ENCODE measurements around the gene CCDC90B.
A peak's percentile ranks its signal among the peaks of the same experiment; 100 is the strongest.

Gene CCDC90B

DNA sequence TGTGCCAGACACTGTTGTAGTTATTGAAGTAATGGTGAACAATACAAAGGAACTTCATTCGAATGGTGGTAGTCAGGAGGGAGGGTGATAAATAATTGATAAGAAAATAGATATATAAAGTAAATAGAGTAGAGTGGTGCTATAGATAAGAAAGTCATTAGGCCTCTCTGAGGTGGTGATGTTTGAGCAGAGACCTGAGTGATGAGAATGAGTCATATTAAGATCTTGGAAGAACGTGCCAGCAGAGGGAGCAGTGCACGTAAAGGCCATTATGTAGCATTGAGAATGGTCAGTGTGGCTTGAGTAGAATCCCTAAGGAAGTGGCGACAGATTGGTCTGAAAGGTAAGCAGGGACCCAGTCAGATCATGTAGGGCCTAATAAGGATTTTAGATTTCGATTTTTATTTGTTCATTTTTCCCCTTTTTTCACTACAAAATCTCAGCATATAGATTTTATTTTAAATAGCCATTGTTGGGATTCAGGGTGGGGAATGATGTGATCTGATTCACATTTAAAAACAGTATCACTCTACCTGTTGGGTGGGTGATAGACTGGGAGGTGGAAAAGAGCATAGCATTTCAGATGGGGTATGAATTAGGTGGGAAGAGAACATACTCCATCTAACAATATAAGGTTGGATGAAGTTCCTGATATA is 44.7 kb downstream of the CCDC90B start:
- TF ChIP-seq, protein P1, sequence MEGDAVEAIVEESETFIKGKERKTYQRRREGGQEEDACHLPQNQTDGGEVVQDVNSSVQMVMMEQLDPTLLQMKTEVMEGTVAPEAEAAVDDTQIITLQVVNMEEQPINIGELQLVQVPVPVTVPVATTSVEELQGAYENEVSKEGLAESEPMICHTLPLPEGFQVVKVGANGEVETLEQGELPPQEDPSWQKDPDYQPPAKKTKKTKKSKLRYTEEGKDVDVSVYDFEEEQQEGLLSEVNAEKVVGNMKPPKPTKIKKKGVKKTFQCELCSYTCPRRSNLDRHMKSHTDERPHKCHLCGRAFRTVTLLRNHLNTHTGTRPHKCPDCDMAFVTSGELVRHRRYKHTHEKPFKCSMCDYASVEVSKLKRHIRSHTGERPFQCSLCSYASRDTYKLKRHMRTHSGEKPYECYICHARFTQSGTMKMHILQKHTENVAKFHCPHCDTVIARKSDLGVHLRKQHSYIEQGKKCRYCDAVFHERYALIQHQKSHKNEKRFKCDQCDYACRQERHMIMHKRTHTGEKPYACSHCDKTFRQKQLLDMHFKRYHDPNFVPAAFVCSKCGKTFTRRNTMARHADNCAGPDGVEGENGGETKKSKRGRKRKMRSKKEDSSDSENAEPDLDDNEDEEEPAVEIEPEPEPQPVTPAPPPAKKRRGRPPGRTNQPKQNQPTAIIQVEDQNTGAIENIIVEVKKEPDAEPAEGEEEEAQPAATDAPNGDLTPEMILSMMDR (conservative IDR thresholded peaks at IDR 0.05), result peak; percentile 89
- no peak overlapping the region for H3K27ac ChIP-seq

DNA sequence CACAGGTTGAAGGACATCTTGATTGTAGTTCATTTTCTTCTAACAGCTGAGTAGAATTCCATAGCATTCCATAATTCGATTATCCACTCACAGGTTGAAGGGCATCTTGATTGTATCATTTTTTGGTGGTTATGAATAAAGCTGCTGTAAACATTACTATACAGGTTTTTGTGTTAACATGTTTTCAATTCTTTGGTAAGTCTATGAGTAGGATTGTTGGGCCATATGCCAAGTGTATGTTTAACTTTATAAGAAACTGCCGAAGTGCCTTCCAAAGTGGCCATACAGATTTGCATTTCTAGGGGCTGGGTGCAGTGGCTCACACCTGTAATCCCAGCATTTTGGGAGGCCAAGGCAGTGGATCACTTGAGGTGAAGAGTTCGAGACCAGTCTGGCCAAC is 48.1 kb downstream of the CCDC90B start:
- H3K27ac ChIP-seq, result no peak overlapping the region
- TF ChIP-seq, protein P1 (conservative IDR thresholded peaks at IDR 0.05), result no peak

DNA sequence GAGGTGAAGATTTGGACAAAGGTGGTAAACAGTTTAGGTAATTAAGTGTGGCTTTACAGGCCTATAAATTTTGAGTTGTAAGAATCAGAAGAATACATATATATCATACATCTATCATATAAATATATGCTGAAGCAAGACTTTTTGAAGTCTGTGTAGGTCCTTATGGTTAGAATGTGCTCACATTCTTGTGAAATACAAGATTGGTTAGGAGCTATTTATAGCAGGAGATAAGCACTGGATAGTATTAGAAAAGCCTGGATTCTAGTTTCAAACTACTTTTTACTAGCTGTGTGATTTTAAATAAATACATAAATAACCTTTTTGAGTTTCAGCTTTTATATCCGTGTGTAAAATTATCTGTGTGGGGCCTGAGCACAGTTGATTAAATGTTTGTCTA is 50.3 kb downstream of the CCDC90B start:
- no peak overlapping the region for H3K27ac ChIP-seq
- TF ChIP-seq, protein P1 (conservative IDR thresholded peaks at IDR 0.05), result no peak

DNA sequence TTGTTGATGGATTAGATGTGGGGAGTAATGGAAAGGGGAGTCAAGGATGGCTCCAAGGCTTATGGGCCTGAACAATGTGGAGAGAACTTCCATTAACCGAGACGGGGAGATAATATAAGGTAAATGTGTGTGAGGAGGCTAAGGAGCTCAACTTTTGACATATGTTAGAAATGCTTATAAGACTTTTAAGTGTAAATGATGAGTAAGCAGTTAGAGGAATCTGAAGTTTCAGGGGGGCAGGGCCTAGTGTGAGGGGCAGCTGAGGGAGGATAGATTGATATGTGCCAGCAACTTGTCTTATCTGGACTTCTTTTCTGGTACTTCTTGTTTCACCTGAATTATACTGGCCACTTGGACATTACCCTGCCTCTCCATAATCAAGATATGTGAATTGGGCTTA is 62.7 kb downstream of the CCDC90B start:
- TF ChIP-seq, protein P1 (conservative IDR thresholded peaks at IDR 0.05), result no peak
- no peak overlapping the region for H3K27ac ChIP-seq

GRCh38 chr11:83222499-83222898 is 63.7 kb downstream of the CCDC90B start:
- TF ChIP-seq, protein P1 (conservative IDR thresholded peaks at IDR 0.05), result no peak
- no peak overlapping the region for H3K27ac ChIP-seq

DNA sequence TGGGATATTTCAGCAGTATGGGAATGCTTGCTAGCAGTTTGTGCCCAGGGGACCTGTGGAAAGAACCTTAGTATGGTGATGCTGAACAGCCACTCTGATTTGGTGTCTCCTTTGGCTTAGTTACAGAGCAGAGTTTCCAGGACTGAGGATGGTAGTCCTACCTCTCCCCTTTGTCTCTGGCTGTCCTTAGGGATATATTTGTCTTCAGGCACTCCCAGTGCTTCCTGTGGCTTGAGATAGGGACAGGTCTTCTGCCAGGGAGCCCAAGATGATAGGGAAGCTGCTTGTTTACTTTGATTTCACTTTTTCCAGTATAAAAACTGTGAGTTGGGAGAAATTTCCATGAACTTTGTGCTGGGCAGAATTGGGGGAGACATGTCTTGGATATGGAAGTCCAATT is 64.5 kb downstream of the CCDC90B start:
- TF ChIP-seq, protein P1 (conservative IDR thresholded peaks at IDR 0.05), result no peak

DNA sequence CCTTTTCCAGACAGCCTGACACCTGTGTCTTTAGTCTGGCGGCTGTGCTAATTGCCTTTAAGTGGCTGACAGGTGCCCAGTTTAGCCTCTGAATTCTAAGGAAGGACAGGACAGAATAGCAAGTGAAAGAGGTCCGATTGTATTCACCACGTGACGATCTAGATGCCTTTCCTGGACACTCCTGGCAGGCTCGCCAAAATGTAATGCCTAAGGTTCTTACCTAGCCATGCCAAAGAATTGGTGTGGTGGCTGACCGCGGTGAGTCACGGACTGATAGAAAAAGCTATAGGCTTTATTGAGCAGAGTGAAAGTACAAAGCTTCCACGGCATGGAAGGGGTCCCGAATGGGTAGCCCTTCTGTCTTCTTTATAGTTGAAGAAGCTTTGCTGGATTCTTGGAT is 65.9 kb downstream of the CCDC90B start:
- H3K27ac ChIP-seq, result no peak overlapping the region
- TF ChIP-seq, protein P1 (conservative IDR thresholded peaks at IDR 0.05), result no peak

More for the DNA sequence above, 64.5 kb downstream of the CCDC90B start:
- no peak overlapping the region for H3K27ac ChIP-seq
